GM18505 (cell line): ENCODE measurements around the gene ATP7A.
"Not testable (repeated sequence)": the region's sequence is repeated elsewhere in the genome, so short reads cannot be mapped to it uniquely, and the experiment has no call there.

Experiments used
- ATAC-seq: cut with Tn5 transposase; IDR thresholded peaks from one replicate; pipeline ENCODE4 v1.9.1; 2021; ENCODE audit not compliant: unreplicated experiment
- POLR2A ChIP-seq: IDR thresholded peaks from 4 replicates; pipeline ENCODE4 v1.6.1; 2011; ENCODE audit warnings: borderline replicate concordance; ENCODE audit not compliant: insufficient read depth, insufficient read length; ENCODE audit errors: extremely low read depth

The ATP7A gene

GRCh38 chrX:78027798-78028197 lies 117.3 kb downstream of the ATP7A start:
- no peak for ATAC-seq
- TF ChIP-seq POLR2A = no peak

- ATAC-seq = no peak
- TF ChIP-seq POLR2A = no peak
These were observed 119.2 kb downstream of the ATP7A start for GRCh38 chrX:78029663-78030062.

GRCh38 chrX:78035061-78035460 lies 124.6 kb downstream of the ATP7A start:
- no peak for ATAC-seq

GRCh38 chrX:78037881-78038280 lies 127.4 kb downstream of the ATP7A start:
- TF ChIP-seq POLR2A = no peak
- ATAC-seq = no peak

More at GRCh38 chrX:78035061-78035460, 124.6 kb downstream of the ATP7A start:
- no peak for TF ChIP-seq POLR2A

GRCh38 chrX:78042601-78043000 lies 132.1 kb downstream of the ATP7A start:
- no peak for TF ChIP-seq POLR2A
- no peak for ATAC-seq

GRCh38 chrX:78046362-78046761 lies 135.9 kb downstream of the ATP7A start:
- TF ChIP-seq POLR2A = no peak

GRCh38 chrX:78048052-78048451 lies 137.6 kb downstream of the ATP7A start:
- no peak for ATAC-seq
- TF ChIP-seq POLR2A = no peak

More at GRCh38 chrX:78046362-78046761, 135.9 kb downstream of the ATP7A start:
- no peak for ATAC-seq

- ATAC-seq = no peak
- no peak for TF ChIP-seq POLR2A
These were observed 153.2 kb downstream of the ATP7A start for GRCh38 chrX:78063687-78064086.

- no peak for TF ChIP-seq POLR2A
- no peak for ATAC-seq
These were observed 153.7 kb downstream of the ATP7A start for GRCh38 chrX:78064152-78064551.

GRCh38 chrX:78064698-78065601 lies 154.5 kb downstream of the ATP7A start:
- ATAC-seq = peak; percentile 78

GRCh38 chrX:78066110-78066509 lies 155.6 kb downstream of the ATP7A start:
- no peak for ATAC-seq
- no peak for TF ChIP-seq POLR2A

- TF ChIP-seq POLR2A = no peak
- no peak for ATAC-seq
These were observed 160.8 kb downstream of the ATP7A start for GRCh38 chrX:78071331-78071730.

GRCh38 chrX:78073147-78074077 lies 162.9 kb downstream of the ATP7A start:
- not testable (repeated sequence) for ATAC-seq

GRCh38 chrX:78074088-78074487 lies 163.6 kb downstream of the ATP7A start:
- TF ChIP-seq POLR2A = no peak
- no peak for ATAC-seq
